ENCODE results near the gene KAT2B. TPM values are rescaled to one million over a fixed set of nuclear protein-coding genes. Genes with fewer than 3 reads are reported as not detected.

KAT2B gene
- total RNA-seq, 2 donors from 2014 or later = 14.5 to 25.2 TPM

DNA sequence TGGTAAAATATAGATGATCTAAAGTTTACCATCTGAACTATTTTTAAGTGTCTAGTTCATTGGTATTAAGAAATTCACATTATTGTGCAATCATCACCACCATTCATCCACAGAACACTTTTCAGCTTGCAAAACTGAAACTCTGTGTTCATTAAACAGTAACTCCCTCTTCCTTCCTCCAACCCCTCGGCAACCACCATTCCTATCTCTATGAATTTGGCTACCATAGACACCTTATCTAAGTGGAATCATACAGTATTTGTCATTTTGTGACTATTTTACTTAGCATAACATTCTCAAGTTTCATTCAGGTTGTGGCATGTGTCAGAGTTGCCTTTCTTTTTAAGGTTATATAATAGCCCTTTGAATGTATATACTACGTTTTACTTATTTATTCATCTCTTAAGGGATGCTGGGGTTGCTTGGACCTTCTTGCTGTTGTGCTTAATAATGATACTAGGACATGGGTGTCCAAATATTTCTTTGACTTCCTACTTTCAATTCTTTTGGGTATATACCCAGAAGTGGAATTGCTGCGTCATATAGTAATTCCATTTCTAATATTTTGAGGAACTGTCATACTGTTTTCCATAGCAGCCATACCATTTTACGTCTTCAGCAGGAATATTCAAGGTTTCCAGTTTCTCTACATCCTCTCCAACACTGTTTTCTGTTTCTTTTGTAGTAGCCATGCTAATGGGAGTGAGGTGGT is 20.9 kb downstream of the KAT2B start:
- Histone ChIP-seq H3K4me1 (peaks cover 29% of the 10 kb centered on the region), H3K4me3 (no peak overlapping the region), H3K36me3 (replicated peaks in 1 of 2; ENCODE audit: insufficient read depth in 1 of 2, low read depth in 2 of 2) (no peaks in the 10 kb centered on the region), H3K27ac (peak overlapping the region in 2 of 4 donors; percentile 22 to 48), H3K9me3 (no peaks in the 10 kb centered on the region), H3K27me3 (no peaks in the 10 kb centered on the region)
- WGBS, 2 donors = 63 to 69% methylated on average over 4 of the region's 4 CpGs
- intact Hi-C loops (cut with DNase I) = no loop called here
- ATAC-seq (peak; percentile 63), DNase-seq (no peak)
- TF ChIP-seq POLR2A (IDR thresholded peaks at IDR 0.05) = no peak
- TF ChIP-seq, protein P1, sequence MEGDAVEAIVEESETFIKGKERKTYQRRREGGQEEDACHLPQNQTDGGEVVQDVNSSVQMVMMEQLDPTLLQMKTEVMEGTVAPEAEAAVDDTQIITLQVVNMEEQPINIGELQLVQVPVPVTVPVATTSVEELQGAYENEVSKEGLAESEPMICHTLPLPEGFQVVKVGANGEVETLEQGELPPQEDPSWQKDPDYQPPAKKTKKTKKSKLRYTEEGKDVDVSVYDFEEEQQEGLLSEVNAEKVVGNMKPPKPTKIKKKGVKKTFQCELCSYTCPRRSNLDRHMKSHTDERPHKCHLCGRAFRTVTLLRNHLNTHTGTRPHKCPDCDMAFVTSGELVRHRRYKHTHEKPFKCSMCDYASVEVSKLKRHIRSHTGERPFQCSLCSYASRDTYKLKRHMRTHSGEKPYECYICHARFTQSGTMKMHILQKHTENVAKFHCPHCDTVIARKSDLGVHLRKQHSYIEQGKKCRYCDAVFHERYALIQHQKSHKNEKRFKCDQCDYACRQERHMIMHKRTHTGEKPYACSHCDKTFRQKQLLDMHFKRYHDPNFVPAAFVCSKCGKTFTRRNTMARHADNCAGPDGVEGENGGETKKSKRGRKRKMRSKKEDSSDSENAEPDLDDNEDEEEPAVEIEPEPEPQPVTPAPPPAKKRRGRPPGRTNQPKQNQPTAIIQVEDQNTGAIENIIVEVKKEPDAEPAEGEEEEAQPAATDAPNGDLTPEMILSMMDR (IDR thresholded peaks at IDR 0.05) = no peak

DNA sequence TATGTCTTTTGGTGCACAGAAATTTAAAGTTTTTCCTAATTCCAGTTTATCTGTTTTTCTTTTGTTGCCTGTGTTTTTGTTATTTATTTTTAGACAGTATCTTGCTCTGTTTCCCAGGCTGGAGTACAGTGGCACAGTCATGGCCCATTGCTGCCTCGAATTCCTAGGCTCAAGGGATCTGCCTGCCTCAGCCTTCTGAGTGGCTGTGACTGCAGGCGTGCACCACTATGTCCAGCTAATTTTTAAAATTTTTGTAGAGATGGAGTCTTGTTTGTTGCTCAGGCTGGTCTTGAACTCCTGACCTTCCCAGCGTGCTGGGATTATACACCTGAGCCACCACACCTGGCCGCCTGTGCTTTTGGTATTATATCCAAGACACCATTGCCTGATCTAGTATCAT is 22.8 kb downstream of the KAT2B start:
- Histone ChIP-seq H3K36me3 (replicated peaks in 1 of 2; ENCODE audit: insufficient read depth in 1 of 2, low read depth in 2 of 2) (no peaks in the 10 kb centered on the region), H3K4me3 (no peak overlapping the region)
- intact Hi-C loops (cut with DNase I) = no loop called here

DNA sequence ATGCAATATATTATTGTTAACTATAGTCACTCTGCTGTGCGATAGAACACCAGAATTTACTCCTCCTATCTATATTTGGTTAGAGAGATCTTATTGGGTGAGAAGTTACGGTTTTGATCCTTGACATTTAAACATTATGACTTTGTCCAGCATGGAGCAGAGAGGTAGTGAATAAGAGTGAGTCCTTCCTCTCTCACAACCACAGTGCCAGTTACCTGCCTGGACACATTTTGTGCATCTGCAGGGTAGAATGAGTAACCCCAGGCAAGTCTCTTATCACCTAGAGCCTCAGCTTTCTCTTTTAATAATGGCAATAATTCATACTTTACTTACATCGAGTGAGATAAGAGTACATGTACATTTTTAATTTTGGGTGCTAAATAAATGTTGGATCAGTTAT is 24.1 kb downstream of the KAT2B start:
- Histone ChIP-seq H3K4me3 (no peak overlapping the region), H3K27me3 (no peaks in the 10 kb centered on the region), H3K9me3 (no peaks in the 10 kb centered on the region), H3K27ac (no peak overlapping the region), H3K4me1 (peaks cover 23% of the 10 kb centered on the region), H3K36me3 (replicated peaks in 1 of 2; ENCODE audit: insufficient read depth in 1 of 2, low read depth in 2 of 2) (no peaks in the 10 kb centered on the region)
- no peak for DNase-seq
- ATAC-seq = no peak
- no peak for TF ChIP-seq POLR2A (IDR thresholded peaks at IDR 0.05)
- TF ChIP-seq, protein P1 (IDR thresholded peaks at IDR 0.05) = no peak
- WGBS, 2 donors = 80 to 86% methylated on average over 3 of the region's 3 CpGs
- intact Hi-C loops (cut with DNase I) = no loop called here

More for the DNA sequence above, 22.8 kb downstream of the KAT2B start:
- TF ChIP-seq, protein P1 (IDR thresholded peaks at IDR 0.05) = no peak
- no peak for TF ChIP-seq POLR2A (IDR thresholded peaks at IDR 0.05)
- no peak for ATAC-seq
- H3K9me3 ChIP-seq = no peaks in the 10 kb centered on the region
- WGBS, 2 donors = 64 to 89% methylated on average over 4 of the region's 4 CpGs
- H3K4me1 ChIP-seq = peaks cover 14% of the 10 kb centered on the region
- no peaks in the 10 kb centered on the region for H3K27me3 ChIP-seq
- H3K27ac ChIP-seq = no peak overlapping the region
- DNase-seq = no peak

DNA sequence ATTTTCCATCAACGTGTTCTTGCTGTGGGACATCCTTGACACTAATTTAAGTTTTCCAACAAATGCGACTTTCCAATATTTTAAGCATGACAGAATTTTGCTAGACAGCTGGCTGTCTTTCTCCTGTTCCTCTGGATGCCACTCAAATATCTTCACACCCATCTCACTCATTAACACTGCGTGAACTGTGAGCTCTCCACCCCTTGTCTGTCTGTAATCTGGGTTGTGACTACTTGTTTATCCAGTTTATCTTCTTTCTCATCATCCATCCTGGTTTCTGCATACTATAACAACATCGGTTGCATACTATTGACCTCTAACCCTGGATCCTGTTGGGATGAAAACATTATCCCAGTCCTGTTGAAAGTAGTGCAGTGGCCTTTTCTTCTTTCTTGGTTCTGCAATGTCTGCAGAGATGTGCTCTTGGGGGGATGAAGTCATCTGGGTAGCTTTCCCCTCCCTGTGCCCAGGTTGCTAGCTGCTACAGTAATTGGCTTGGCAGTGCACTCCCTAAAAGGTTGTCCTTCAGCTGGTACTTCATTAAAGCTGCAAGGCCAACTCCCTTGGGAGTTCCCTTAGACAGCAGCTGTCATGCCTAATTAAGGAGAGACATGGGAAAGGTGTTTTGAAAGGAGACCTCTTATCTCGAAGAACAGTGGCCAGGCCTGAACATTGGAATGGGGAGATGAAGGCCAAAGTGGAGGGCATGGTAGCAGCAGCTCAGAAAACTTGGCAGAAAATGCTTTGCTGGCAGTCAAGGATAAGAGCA is 24.7 kb downstream of the KAT2B start:
- Histone ChIP-seq H3K4me3 (no peak overlapping the region), H3K36me3 (replicated peaks in 1 of 2; ENCODE audit: insufficient read depth in 1 of 2, low read depth in 2 of 2) (no peaks in the 10 kb centered on the region), H3K27ac (no peak overlapping the region), H3K27me3 (no peaks in the 10 kb centered on the region), H3K4me1 (peaks cover 23% of the 10 kb centered on the region), H3K9me3 (no peaks in the 10 kb centered on the region)
- DNase-seq (no peak), ATAC-seq (no peak)
- no peak for TF ChIP-seq POLR2A (IDR thresholded peaks at IDR 0.05)
- TF ChIP-seq, protein P1 (IDR thresholded peaks at IDR 0.05) = no peak
- WGBS, 2 donors = 62 to 67% methylated on average over 5 of the region's 5 CpGs
- intact Hi-C loops (cut with DNase I) = no loop called here
